Gastroesophageal sphincter (tissue), 3 donors: ENCODE results near the gene ST8SIA3.

Experiments
- CTCF ChIP-seq, 4 experiments: fragments of 200-600 bp in 2 of 4; fragments of 450-650 bp in 2 of 4; sonication (generic) in 1 of 4; IDR thresholded peaks; one replicate each; pipeline ENCODE4 v1.5.1; 2017 to 2019; ENCODE audit warnings: antibody characterized with exemption in 4 of 4, mild to moderate bottlenecking in 2 of 4, moderate library complexity in 2 of 4
- EP300 ChIP-seq: sonication (generic); formaldehyde crosslinking; IDR thresholded peaks from one replicate; pipeline ENCODE4 v1.6.1; 2017; ENCODE audit warnings: antibody characterized with exemption, mild to moderate bottlenecking
- POLR2A ChIP-seq, 2 donors: fragments of 450-650 bp; IDR thresholded peaks; one replicate each; pipeline ENCODE4 v1.6.1; 2017; ENCODE audit warnings: antibody characterized with exemption in 2 of 2, mild to moderate bottlenecking in 2 of 2, moderate library complexity in 1 of 2

- TF ChIP-seq CTCF (IDR thresholded peaks at IDR 0.05) (no peak), POLR2A (IDR thresholded peaks at IDR 0.05) (no peak), EP300 (no peak)
Observed at GRCh38 chr18:57347784-57348183, 4.6 kb upstream of the ST8SIA3 start.
